HG03025 (cell line): ENCODE results near the gene VWC2L.

ENCODE experiments used
- ATAC-seq: cut with Tn5 transposase; IDR thresholded peaks from one replicate; pipeline ENCODE4 v1.9.1; 2021; ENCODE audit warnings: mild to moderate bottlenecking, moderate library complexity; ENCODE audit not compliant: unreplicated experiment, low FRiP score

Gene VWC2L

DNA sequence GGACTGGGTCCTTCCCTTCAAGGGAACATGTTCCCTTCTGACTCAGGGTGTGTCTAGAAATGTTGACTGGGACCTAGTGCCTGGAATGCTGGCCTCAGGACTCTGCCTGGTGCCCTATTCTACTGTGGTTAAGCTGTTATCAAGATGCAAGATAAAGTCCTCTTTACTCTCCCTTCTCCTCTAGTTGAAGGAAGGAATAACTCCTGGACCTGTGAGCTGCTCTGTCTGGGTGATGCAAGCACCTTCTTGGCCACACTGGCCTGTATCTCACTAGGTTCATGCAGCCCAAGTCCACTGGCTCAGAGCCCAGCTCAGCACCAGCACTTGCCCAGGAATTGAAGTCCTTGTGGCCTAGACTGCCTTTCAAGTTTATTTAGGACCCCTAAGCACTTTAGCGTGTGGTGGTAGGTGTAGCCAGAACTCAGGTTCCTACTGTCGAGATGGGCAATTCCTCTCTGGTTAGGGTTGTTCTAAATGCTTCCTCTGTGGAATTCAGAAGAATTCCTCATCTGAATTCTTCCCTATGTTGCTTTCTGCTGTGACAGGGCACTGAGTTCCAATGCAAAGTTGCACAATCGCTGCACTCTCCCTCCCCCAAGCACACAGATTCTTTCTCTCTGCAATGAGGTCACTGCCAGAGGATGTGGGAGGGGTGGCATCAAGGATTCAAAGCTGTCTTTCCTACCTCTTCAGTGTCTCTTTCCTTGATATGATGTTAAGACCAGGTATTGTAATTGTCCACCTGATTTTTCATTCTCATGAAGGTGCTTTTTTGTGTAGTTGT is 54.7 kb downstream of the VWC2L start:
- ATAC-seq, result no peak

DNA sequence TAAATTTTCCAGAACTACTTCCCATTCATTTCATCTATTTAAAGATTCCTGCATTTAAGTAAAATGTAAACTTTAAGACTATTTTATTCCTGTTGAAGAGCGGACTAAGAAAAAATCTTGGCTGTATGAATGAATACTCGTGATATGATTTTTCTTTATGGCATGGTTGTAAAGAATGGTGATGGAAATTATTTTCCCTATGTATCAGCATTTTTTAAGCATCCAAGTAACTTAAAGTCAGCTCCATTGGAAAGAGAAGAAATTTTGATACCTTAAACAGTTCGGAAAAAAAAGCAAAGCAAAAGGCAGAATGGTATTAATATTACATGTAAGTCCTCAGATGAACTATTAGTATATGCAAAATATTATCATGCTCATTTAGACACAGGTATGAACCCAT is 58.9 kb downstream of the VWC2L start:
- no peak for ATAC-seq

DNA sequence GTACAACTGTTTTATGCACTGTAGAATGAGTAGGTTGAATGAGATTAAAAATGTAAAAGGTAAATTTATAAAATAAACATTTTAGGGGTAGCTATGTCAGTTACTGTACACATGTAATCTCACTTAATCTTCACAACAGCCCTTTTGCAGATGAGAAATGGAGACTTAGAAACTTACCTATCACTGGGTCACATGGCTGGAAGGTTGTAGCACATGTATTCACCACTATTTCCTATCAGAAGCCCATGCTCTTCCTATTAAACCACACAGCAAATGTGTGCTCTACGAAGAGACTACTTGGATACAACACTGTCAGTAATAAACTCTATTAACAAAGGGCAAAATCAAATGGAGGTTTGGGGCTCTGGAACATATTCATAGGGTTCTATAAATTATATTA is 60.5 kb downstream of the VWC2L start:
- ATAC-seq, result no peak

DNA sequence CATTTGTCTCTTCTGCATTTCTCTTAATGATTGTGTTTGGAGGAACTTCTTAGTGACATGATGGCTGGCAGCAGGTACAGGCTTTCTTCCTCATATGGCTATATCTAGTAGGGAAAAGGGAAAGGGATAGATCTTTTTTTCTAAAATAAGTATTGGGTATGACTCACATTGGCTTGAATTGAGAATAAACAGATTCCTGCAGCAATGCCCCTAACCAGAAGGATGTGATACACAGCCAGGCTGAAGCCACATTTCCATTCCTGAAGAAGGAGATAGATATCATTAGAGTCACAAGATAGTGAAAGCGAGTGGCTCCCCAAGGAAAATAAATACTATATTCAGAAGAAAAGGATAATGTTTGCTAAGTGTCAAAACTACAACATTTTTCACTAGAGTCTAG is 61.1 kb downstream of the VWC2L start:
- no peak for ATAC-seq

DNA sequence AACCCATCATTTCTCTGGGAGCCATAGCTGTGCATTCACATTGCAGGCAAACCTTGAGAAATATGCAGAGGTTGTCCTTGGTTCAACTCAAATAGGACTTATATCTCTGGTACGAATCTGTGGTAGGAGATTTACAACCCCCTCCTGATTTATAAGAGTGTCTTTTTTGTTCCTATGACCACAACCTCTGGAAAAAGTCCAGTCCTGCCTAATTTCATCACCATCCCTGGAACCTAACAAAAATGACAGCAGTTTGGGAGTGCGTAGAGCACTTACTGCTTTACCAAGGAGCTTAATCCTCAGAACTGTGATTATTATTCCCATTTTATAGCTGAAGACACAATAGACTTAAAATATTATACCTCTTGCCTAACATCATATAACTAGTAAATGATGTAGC is 66.5 kb downstream of the VWC2L start:
- no peak for ATAC-seq

DNA sequence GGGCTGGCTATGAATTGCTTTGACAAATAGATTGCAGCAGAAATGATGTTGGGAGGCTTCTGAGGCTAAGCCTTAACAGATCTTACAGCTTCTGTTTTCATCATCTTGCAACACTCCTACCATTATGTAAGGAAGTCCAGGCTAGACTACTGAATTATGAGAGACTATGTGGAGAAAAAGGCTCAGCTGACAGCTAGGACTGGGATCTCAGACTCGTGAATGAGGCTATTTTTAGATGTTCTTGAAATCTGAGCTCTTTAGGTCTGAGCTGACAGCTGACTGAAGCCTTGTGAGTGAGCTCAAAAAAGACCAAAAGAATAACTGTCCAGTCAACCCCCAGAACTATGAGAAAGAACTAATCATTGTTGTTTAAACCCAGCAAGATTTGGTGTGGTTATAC is 70.3 kb downstream of the VWC2L start:
- no peak for ATAC-seq

DNA sequence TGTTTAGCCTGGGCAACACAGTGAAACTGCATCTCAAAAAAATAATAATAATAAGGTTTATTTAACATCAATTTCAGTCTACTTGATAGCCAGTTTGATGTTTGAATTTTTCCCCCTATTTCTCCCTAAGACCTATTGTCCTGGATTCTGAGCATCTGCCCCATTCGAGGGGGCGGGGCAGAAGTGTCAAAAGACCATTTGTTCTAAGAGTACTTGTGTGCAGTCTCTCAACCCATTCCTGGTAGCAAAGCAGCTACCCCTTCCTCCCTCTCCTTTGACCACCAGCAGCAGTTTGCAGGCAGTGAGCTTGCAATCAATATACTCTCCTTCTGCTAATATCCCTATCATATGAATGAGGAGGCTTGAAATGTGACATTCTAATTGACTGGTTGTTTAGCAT is 71.9 kb downstream of the VWC2L start:
- no peak for ATAC-seq

DNA sequence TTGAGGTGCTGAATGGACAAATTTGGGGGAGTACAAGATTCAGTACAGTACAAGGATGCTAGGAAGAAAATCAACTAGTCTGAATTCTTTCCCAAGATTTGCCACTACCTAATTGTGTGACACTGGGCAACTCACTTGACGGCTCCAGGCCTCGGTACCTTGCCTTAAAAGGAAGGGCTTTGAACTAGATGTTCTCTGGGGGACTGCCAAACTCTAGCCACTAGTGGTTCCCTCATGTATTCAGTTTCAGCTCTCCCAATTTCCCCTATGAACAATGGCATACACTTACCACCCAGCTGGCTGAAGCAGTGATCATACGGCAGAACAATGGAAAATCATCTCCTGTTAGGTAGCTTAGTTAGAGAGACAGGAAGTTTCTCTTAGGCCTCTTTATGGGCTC is 73.4 kb downstream of the VWC2L start:
- ATAC-seq, result no peak

DNA sequence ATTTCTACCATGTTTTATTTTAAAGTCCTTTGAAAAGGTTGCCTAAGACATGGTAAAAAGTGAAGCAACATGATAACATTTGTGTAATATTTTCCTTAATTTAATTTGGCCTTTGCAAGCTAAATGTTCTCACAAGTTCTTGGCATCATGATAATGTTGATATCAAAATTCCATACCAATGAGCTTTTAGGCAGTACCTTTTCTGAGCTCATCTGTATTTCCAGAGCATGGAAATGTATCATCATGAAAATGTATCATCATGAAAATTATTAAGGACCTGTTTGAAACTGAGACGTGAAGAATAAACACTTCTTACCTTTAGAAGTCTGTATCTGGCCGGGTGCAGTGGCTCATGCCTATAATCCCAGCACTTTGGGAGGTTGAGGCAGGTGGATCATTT is 73.8 kb downstream of the VWC2L start:
- no peak for ATAC-seq

DNA sequence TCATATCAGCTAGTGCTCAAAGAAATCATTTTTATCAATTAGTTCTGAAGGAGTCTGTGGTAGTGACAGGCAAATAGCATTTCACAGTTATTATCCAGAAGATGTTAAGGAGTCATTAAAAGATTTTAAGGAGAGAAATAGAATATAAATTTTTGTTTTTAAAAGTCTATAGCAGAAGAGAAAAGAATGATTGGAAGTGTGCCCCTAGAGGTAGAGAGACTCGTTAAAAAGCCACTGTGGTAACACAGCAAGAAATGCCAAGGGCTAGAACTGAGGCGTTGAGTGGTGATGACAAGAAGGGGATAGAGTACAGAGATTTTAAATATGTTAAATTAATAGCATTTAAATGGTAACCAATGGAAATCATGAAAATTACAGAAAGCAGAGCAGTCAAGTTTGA is 78.3 kb downstream of the VWC2L start:
- no peak for ATAC-seq

DNA sequence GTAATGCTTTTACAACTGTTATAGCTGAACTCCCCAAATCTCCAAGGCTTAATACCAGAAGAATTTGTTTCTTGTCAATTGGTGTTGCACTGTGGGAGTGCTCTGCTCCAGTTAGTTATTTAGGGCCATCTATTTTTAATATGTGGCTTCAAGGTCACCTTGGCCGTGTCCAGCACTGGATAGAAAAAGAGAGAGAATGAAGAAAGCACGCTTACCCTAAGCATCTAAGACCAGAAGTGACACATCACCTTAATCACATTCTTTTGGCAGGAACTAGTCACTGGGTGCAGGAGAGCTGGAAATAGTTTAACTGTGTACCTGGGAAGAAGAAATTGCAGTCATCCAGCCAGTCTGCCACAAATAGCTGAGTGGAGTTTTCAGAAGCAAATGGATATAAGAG is 78.8 kb downstream of the VWC2L start:
- no peak for ATAC-seq

DNA sequence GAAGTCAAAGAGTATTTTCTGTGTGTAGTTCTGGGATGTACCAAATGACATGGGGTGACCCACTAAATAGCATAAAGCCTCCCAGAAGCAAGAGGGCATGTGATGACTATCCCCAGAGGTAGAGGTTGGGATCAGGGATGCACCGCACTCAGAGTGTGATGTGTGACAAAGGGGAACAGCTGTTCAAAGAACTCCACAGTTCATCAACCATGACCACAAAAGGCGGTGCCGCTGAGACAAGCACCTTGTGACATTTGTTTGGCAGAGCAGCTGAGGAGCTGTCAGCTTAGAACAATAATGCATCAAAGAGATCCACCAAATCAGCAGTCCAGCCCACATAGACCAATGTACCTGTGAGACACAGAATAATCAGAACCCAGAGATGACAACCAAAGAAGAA is 81.3 kb downstream of the VWC2L start:
- ATAC-seq, result no peak

DNA sequence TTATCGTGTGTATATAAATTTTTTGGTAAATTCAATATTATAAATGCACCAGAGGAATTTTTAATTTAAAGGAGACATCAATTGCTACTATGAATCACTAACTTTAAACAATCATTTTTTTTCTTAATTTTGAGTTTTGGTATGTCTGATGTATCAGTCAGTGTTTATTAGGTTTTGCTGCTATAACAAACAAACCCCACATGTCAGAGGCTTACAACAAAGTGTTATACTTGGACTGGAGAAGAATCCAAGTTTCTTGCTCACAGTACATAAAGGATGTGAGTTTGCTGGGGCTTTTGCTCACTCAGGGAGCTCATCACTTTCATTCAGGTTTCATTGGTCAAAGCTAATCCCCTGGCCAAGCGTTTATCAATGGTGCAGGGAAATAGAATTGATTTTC is 81.8 kb downstream of the VWC2L start:
- no peak for ATAC-seq

DNA sequence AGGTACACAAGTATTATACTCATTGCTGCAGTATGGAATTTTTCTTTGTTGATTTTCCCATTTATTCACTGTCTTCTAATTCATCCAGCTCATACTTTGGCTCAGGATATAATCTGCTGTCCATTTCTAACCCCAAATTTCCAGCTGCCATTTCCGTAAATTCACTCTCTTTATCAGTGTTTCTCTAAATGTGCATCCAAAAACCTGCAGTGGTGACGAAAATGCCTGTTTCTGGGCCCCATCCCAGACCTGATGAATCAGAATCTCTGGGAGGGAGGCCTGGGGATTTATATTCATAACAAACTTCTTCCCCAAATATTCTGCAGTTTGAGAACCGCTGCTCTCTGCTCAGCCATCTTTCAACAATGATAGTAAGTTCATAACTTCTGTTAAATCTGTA is 86.6 kb downstream of the VWC2L start:
- ATAC-seq, result no peak

DNA sequence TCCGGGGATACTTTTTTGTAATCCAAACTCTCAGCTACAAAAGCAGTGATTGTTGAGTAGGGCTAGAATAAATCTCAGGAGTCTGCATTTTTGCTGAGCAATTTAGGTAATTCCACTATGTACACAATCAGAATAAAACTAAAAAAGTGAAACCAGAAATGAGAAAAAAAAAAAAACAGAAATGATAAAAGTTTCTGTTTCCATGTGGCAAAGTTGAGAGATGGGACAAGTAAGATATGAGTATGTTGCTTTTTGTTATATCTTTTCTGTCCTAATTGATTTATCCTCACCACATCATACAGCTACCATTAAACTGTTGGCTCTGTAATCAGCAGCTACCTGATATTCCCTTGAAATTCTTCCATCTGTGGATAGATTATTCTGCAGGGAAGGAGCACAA is 92.7 kb downstream of the VWC2L start:
- peak; percentile 67 for ATAC-seq

DNA sequence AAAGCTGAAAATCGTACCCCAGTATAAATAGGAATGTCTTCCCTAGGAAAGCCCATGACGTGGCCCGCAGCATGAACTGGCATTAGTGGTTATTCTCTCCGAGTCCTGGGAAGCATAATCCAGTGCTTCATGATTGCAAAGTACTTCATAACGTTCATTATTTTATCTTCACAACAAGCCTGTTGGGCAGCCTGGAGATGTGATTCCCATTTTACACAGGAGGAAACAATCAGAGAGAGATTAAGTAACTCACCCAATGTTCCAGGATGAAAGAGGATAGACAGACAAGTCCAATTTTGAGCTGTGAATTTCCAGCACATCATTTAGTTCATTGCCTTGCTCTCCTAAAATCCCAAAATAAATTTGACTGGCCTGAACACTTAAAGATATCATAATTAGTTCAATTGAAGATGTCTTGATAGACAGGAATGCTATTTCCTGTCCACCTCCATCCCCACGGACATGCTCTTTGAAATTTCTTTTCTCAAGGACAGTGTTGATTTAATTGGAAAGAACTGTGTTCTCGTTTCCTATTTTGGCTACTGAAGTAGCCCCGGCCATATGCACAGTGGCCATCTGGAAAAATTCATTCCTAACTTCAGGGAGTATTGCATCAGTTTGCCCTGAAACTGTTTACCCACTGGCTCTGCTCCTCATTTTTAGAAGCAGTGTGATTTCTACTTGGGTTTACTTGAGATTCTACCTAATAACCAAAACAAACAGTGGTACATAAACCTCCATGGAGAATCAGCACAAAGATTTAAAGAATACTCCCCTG is 93.9 kb downstream of the VWC2L start:
- no peak for ATAC-seq

DNA sequence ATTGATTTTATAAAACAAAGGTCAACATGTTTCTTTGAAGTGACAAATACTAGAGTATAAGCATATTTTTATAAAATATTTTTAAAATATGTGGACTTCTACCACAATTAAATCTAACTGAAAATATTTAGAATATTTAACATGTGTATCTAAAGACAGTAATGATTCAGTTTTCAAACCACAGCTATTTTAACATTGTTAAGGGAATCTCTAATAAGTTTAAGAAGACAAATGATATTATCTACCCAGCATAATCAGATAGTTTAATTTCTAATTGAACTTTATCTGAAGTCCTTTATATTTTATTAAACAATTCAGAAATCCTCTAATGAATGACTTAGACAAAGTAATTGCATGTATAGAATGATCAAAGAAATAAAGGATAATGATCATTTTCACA is 96.2 kb downstream of the VWC2L start:
- no peak for ATAC-seq

DNA sequence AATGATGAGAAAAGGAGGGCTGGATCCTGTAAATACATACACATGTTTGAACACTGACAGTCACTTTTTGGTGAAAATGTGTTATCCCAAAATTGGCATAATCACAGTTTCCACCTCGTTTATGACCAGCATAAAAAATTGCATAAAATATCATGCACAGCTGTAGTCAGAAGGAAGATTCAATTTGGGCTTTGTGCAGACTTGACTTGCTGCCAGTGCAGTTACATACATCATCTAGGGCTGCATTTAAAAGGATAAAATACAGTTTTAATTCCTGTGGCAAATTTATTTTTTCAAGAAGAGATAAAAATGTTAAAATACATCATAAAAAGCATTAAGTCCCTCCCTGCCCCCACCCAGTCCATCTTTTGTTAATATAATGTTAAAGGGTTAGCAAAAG is 103.8 kb downstream of the VWC2L start:
- ATAC-seq, result no peak

DNA sequence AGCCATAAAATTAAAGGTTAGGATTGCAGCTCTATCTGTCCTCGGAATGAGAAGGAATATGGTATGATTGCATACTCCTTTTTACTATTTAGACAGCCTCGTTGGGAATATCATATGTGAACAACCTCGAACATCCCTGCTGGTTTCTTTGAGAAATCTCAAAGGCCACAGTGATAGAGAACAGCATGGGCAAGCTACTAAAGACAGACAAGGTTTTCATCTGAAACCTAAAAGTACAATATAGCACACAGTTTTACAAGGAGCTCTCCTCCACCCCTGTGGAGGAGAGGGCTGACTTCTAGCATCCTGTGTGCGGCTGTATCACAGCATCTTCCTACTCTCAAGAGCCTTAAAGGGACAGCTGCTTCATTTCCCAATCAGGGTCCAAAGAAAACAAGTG is 104.3 kb downstream of the VWC2L start:
- ATAC-seq, result no peak

DNA sequence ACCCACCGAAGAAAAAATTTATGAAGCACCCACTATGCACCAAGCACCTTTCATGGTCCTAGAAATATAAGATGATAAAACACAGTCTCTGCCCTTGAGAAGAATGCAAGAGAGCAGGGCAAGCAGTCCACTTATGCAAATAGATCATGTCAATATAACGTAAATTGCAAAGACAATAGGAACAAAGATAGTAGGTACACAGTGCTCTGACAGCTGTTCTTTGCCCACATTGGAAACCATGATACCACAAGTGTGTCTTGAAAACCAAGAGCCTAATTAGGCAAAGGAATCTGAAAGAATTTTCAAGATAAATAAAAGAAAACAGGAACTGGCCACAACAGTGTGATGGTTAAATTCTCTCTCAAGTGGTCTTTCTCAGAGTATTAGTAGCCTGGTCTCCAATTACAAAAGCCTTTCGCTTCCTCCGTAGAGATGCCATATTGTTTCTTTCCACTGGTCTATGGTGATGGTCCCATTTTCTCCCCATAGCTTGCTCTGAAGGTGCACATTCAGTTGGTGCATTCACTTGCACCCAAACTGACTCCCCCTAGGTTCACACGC is 108.5 kb downstream of the VWC2L start:
- no peak for ATAC-seq

DNA sequence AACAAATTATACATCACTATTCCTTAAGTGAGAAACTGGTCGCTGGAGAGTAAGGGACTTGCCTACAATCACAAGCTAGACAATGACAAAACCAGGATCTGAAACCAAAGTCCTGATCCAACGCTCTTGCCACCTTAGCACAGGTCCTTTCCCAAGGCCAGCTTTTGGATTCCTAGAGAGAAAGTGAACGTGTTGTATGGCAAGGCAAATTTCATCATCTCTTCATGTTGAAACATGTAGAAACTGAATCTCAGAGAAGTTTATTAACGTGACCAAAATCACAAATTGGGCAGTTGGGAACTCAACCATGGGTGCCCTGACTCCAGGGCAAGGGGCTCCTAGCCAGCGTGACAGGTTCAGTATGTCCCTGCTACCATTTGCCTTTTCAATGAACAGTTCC is 118.2 kb downstream of the VWC2L start:
- ATAC-seq, result no peak

DNA sequence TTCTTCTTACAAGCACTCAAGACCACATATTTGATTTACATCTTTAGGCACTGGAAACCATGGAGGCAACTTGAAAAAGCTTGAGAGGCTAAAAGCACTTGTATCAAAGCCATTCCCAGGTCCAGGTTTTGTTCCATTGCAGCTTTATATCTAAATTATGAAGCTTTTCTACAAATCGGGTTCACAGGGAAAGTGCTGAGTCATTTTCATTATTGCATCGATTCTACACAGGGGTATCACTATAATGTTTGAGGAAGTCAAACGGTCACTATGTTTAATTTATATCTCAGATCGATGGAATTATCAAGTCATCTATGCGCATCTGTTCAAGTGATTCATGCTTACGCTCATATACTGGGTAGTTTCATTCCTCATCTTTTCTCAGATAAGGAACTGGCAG is 118.7 kb downstream of the VWC2L start:
- ATAC-seq, result no peak
